SU-DHL-6 (cell line): ENCODE data around the gene FAM200B.

Experiments
- EZH2phosphoT487 ChIP-seq: fragments of 200-600 bp; sonication (generic), shearing (Covaris generic); conservative IDR thresholded peaks from 2 replicates; pipeline ENCODE4 v1.6.1; 2018; ENCODE audit warnings: mild to moderate bottlenecking, antibody characterized with exemption, low read length, moderate library complexity, mixed read lengths
- TF ChIP-seq, protein P1 (sequence below): fragments of 200-600 bp; sonication (generic); IDR thresholded peaks from one replicate; pipeline ENCODE4 v1.5.1; 2017; ENCODE audit warnings: antibody characterized with exemption, mild to moderate bottlenecking, low read length, moderate library complexity; ENCODE audit not compliant: insufficient read depth, poor library complexity, severe bottlenecking

DNA sequence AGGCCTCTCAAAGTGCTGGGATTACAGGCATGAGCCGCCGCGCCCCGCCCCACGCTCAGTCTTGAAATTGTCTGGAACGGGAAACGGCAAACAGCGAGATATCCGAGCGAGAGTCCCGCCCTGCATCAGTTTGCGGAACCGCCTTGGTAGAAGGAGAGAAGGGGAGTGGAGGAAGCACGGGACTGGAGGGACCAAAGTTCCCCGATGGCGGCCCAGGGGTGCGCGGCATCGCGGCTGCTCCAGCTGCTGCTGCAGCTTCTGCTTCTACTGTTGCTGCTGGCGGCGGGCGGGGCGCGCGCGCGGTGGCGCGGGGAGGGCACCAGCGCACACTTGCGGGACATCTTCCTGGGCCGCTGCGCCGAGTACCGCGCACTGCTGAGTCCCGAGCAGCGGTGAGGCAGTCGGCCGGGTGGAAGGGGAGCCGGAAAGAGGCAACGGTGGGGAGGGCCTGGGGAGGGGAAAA is 21.3 kb downstream of the FAM200B start, which contains the start of gene BST1:
- TF ChIP-seq, protein P1, sequence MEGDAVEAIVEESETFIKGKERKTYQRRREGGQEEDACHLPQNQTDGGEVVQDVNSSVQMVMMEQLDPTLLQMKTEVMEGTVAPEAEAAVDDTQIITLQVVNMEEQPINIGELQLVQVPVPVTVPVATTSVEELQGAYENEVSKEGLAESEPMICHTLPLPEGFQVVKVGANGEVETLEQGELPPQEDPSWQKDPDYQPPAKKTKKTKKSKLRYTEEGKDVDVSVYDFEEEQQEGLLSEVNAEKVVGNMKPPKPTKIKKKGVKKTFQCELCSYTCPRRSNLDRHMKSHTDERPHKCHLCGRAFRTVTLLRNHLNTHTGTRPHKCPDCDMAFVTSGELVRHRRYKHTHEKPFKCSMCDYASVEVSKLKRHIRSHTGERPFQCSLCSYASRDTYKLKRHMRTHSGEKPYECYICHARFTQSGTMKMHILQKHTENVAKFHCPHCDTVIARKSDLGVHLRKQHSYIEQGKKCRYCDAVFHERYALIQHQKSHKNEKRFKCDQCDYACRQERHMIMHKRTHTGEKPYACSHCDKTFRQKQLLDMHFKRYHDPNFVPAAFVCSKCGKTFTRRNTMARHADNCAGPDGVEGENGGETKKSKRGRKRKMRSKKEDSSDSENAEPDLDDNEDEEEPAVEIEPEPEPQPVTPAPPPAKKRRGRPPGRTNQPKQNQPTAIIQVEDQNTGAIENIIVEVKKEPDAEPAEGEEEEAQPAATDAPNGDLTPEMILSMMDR: no peak
- TF ChIP-seq EZH2phosphoT487: no peak
